NCI-H1417 treated with DMSO at 0.1 percent for 48 hours (cell line): ENCODE data around the gene OR10A5.
"Not testable (repeated sequence)": the region's sequence is repeated elsewhere in the genome, so short reads cannot be mapped to it uniquely, and the experiment has no call there.

ENCODE experiments used
- DNase-seq: peaks from one replicate; lab custom pipeline; 2025; lab: John Stamatoyannopoulos, UW

Gene OR10A5

DNA sequence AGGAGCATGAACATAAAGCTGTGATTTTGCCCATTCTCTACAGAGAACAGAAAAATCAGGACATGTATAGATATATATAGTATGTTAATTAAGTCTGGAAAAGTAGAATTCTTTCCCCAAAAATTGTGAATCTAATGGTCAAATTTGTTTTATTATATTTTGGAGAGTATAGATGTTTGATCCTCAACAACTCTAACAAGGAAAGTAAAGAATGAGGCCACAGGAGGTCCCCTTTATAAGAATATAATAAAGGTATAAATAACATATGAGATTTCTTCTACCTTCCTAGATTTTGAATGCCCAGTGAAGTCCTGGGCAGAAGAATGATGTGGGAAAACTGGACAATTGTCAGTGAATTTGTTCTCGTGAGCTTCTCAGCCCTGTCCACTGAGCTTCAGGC, 30.8 kb downstream of the OR10A5 start, which contains the start of gene OR10A4:
TSS of gene OR10A4 (plus strand) at position 301 of the 400 bp plus-strand sequence. CDS start at position 324, 23 bp downstream.
- no peak for DNase-seq

DNA sequence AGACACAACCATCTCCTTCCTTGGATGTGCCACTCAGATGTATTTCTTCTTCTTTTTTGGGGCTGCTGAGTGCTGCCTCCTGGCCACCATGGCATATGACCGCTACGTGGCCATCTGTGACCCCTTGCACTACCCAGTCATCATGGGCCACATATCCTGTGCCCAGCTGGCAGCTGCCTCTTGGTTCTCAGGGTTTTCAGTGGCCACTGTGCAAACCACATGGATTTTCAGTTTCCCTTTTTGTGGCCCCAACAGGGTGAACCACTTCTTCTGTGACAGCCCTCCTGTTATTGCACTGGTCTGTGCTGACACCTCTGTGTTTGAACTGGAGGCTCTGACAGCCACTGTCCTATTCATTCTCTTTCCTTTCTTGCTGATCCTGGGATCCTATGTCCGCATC, 31.4 kb downstream of the OR10A5 start:
- no peak for DNase-seq

DNA sequence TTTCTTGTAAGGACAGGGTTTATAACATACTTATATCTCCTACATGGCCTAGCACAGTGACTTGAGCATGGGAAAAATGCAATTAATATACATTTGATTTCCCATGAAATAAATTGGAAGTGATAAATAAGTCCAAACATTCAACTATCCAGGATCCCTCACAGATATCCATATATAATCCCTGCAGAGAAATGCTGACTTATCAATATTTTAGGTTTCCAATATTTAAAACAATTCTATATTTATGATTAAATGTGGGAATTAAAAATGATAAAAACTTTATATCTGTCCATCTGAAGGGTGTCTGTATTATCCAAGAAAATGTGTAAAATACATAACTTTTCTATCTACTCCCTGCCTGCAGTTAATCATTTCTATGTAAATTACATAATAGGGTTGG, 37.3 kb downstream of the OR10A5 start:
- no peak for DNase-seq

DNA sequence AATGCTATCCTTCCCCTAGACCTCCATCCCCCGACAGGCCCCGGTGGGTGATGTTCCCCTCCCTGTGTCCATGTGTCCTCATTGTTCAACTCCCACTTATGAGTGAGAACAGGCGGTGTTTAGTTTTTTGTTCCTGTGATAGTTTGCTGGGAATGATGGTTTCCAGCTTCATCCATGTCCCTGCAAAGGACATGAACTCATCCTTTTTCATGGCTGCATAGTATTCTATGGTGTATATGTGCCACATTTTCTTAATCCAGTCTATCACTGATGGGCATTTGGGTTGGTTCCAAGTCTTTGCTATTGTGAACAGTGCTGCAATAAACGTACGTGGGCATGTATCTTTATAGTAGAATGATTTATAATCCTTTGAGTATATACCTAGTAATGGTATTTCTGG, 42.2 kb downstream of the OR10A5 start:
- not testable (repeated sequence) for DNase-seq

DNA sequence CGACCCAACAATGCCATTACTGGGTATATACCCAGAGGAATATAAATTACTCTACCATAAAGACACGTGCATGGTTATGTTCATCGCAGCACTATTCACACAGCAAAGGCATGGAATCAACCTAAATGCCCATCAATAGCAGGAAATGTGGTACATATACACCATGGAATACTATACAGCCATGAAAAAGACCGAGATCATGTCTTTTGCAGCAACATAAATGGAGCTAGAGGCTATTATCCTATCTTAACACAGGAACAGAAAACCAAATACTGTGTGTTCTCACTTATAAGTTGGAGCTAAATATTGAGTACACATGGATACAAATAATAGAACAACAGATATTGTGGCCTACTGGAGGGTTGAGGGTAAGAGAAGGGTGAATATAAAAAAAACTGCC, 43.3 kb downstream of the OR10A5 start:
- no peak for DNase-seq

DNA sequence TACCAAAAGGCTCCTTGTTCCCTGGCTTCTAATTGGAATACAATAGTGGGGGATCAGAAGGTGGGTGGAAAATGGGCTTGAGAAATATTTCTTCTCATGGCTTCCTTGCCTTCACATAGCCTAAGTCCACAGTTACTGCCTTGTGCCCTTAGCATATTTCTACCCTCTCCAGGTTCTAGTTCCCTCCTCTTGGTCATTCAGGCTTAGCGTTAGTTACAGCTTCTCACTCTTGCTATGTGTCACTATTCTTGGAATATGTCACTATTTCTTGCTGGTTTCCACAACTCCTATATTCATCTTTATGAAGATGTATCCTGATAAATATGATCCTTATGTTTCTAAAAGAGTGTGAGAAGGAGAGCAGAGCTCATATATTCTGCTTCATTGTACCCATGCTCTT, 44.4 kb downstream of the OR10A5 start:
- DNase-seq: no peak

DNA sequence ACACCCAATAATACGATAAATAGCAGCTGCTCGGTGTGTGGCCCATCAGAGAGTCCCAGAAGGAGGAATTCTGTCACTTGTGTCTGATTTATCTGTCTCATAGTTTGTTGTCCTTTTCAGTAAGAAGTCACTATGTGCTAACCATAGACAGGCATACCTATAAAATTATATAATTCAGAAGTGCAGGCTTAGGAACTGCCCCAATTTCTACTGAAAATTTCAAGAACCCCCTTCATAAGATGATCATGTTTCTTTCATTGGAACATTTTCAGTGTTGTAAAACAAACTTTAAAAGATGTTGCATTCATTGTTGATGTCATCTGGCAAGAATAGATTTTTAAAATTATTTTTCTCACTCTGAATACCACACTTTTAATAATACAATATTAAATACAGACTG, 46.9 kb downstream of the OR10A5 start, which contains the start of gene OR2D2:
TSS of gene OR2D2 (minus strand) at position 101 of the 400 bp plus-strand sequence. CDS start at position 101, 0 bp downstream.
- no peak for DNase-seq

DNA sequence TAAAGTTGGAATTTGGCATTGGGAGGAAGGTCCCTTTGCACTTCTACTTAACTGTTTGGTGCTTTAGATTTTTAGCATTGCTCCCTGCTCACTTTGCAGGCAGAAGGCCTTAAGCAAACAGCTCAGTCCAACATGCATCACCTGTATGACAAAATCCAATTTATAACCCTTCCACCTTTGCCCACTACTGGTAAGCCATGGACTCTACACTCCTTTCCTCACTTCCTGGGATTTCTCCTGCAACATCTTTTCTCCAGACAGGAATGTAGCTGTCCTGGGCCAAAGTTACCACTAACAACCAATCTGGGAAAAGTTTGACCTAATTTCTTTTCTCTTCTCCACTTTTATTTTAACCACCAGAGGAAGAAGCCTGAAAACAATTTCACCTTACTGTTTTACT, 48.6 kb downstream of the OR10A5 start:
- no peak for DNase-seq

DNA sequence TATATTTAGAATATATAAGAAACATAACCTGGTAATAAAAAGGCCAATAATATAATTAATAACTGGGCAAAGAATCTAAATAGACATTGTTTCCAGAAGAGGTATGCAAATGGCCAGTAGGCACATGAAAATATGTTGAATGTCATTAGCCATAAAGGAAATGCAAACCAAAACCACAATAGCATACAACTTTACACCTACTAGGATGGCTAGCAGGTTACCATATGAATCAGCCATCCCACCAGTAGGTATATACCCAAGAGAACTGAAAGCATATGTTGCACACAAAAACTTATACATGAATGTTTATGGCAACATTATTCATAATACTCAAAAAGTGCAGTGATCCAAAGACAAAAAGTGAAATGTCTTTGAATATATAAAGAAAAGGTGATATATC, 49.5 kb downstream of the OR10A5 start:
- DNase-seq: no peak
